Measurements from ENCODE around the gene SKI.
"Not testable (repeated sequence)": the region's sequence is repeated elsewhere in the genome, so short reads cannot be mapped to it uniquely, and the experiment has no call there.

SKI gene

GRCh38 chr1:2242814-2243725, 15.0 kb downstream of the SKI start:
- DNase-seq (ENCODE audit: low read depth in 2 of 2), result no peak

- DNase-seq (ENCODE audit: low read depth in 2 of 2), result not testable (repeated sequence)
Observed at GRCh38 chr1:2247045-2247394, 18.9 kb downstream of the SKI start.

GRCh38 chr1:2247760-2248126, 19.6 kb downstream of the SKI start:
- DNase-seq (ENCODE audit: low read depth in 2 of 2), result no peak

- no peak for DNase-seq (ENCODE audit: low read depth in 2 of 2)
Observed at GRCh38 chr1:2248127-2248826, 20.2 kb downstream of the SKI start.

- no peak for DNase-seq (ENCODE audit: low read depth in 2 of 2)
Observed at GRCh38 chr1:2248854-2249558, 20.9 kb downstream of the SKI start.

- DNase-seq (ENCODE audit: low read depth in 2 of 2), result no peak
Observed at GRCh38 chr1:2249559-2249906, 21.4 kb downstream of the SKI start.

GRCh38 chr1:2250721-2251281, 22.7 kb downstream of the SKI start:
- DNase-seq (ENCODE audit: low read depth in 2 of 2), result no peak

- no peak for DNase-seq (ENCODE audit: low read depth in 2 of 2)
Observed at GRCh38 chr1:2251363-2251762, 23.2 kb downstream of the SKI start.

- DNase-seq (ENCODE audit: low read depth in 2 of 2), result no peak
Observed at GRCh38 chr1:2251786-2252185, 23.7 kb downstream of the SKI start.

GRCh38 chr1:2252423-2252822, 24.3 kb downstream of the SKI start:
- DNase-seq (ENCODE audit: low read depth in 2 of 2), result no peak

GRCh38 chr1:2253036-2253796, 25.1 kb downstream of the SKI start:
- DNase-seq (ENCODE audit: low read depth in 2 of 2), result no peak

- DNase-seq (ENCODE audit: low read depth in 2 of 2), result no peak
Observed at GRCh38 chr1:2253797-2254480, 25.8 kb downstream of the SKI start.

- no peak for DNase-seq (ENCODE audit: low read depth in 2 of 2)
Observed at GRCh38 chr1:2255047-2255419, 26.9 kb downstream of the SKI start.

GRCh38 chr1:2255420-2256369, 27.6 kb downstream of the SKI start:
- DNase-seq (ENCODE audit: low read depth in 2 of 2), result peak; percentile 54 to 71

GRCh38 chr1:2256435-2257244, 28.5 kb downstream of the SKI start:
- no peak for DNase-seq (ENCODE audit: low read depth in 2 of 2)

- no peak for DNase-seq (ENCODE audit: low read depth in 2 of 2)
Observed at GRCh38 chr1:2257245-2257627, 29.1 kb downstream of the SKI start.

- no peak for DNase-seq (ENCODE audit: low read depth in 2 of 2)
Observed at GRCh38 chr1:2258122-2258681, 30.1 kb downstream of the SKI start.

- peak; percentile 38 to 53 for DNase-seq (ENCODE audit: low read depth in 2 of 2)
Observed at GRCh38 chr1:2258996-2259395, 30.9 kb downstream of the SKI start.
